SK-N-SH (cell line): ENCODE measurements around the gene OSBPL7. TPM values are rescaled to one million over a fixed set of nuclear protein-coding genes. Genes with fewer than 3 reads are reported as not detected.

Source experiments
- CTCF ChIA-PET: fragments of 300-600, 350-600 bp; formaldehyde crosslinking; extraction: SDS; loops from one replicate; lab custom pipeline; 2021; lab: Yijun Ruan, JAX
- POLR2A ChIA-PET: fragments of 350-600 bp; sonication (Branson Sonifier 250); formaldehyde crosslinking; extraction: SDS; loops from one replicate; lab custom pipeline; 2020; ENCODE audit warnings: antibody characterized with exemption, inconsistent platforms; lab: Yijun Ruan, JAX
- DNase-seq: peaks from one replicate; pipeline ENCODE4 v3.0.0; 2012
- H2AFZ ChIP-seq: fragments of 200-600 bp; sonication (generic); 2 replicates; pipeline ENCODE4 v1.8.1; 2016; ENCODE audit warnings: antibody characterized with exemption, mild to moderate bottlenecking, low read depth
- H3F3A ChIP-seq: fragments of 200-600 bp; sonication (generic); replicated peaks from 2 replicates; pipeline ENCODE3; 2016; ENCODE audit warnings: antibody characterized with exemption, mild to moderate bottlenecking; ENCODE audit not compliant: insufficient read depth
- H3K27ac ChIP-seq, 2 experiments: fragments of 200-500 bp in 1 of 2; fragments of 200-600 bp in 1 of 2; sonication (Bioruptor generic) in 1 of 2; sonication (generic), shearing (Covaris generic) in 1 of 2; 2 replicates each; pipeline versions ENCODE4 v1.5.1 to v1.6.1; 2014 to 2016; ENCODE audit warnings: low read depth in 2 of 2, inconsistent platforms in 1 of 2, low read length in 1 of 2, mild to moderate bottlenecking in 1 of 2, mixed read lengths in 1 of 2
- H3K27me3 ChIP-seq: fragments of 200-600 bp; sonication (generic), shearing (Covaris generic); 2 replicates; pipeline ENCODE4 v1.6.1; 2016; ENCODE audit warnings: mixed run types; ENCODE audit not compliant: insufficient read depth
- H3K36me3 ChIP-seq, 2 experiments: fragments of 200-500 bp in 1 of 2; fragments of 200-600 bp in 1 of 2; sonication (Bioruptor generic) in 1 of 2; sonication (generic) in 1 of 2; replicated peaks in 1 of 2; 2 replicates each; pipeline versions ENCODE3 to v1.5.1; 2014 to 2016; ENCODE audit warnings: low read length in 1 of 2, mild to moderate bottlenecking in 1 of 2; ENCODE audit not compliant: insufficient read depth in 2 of 2, control insufficient read depth in 1 of 2
- H3K4me1 ChIP-seq, 2 experiments: fragments of 200-500 bp in 1 of 2; fragments of 200-600 bp in 1 of 2; sonication (Bioruptor generic) in 1 of 2; sonication (generic), shearing (Covaris generic) in 1 of 2; 2 replicates each; pipeline versions ENCODE4 v1.5.1 to v1.6.1; 2014 to 2016; ENCODE audit warnings: low read depth in 1 of 2, low read length in 1 of 2, mixed run types in 1 of 2; ENCODE audit not compliant: insufficient read depth in 2 of 2, control insufficient read depth in 1 of 2
- H3K4me2 ChIP-seq: fragments of 200-600 bp; sonication (generic), shearing (Covaris generic); 2 replicates; pipeline ENCODE4 v1.6.1; 2017; ENCODE audit warnings: mixed run types
- H3K4me3 ChIP-seq, 2 experiments: fragments of 200-500 bp in 1 of 2; fragments of 200-600 bp in 1 of 2; sonication (Bioruptor generic) in 1 of 2; sonication (generic), shearing (Covaris generic) in 1 of 2; 2 replicates each; pipeline versions ENCODE4 v1.5.1 to v1.8.1; 2014 to 2016; ENCODE audit warnings: low read depth in 2 of 2, inconsistent platforms in 1 of 2, low read length in 1 of 2, mild to moderate bottlenecking in 1 of 2, mixed read lengths in 1 of 2, moderate library complexity in 1 of 2
- H3K79me2 ChIP-seq: fragments of 200-600 bp; sonication (generic); 2 replicates; pipeline ENCODE4 v1.8.1; 2017; ENCODE audit warnings: mild to moderate bottlenecking; ENCODE audit not compliant: insufficient read depth
- H3K9ac ChIP-seq: fragments of 200-600 bp; sonication (generic); 2 replicates; pipeline ENCODE4 v1.6.1; 2017; ENCODE audit warnings: mixed run types
- H3K9me2 ChIP-seq: fragments of 200-600 bp; sonication (generic); 2 replicates; pipeline ENCODE4 v1.6.1; 2017; ENCODE audit warnings: mixed run types
- H3K9me3 ChIP-seq: fragments of 200-600 bp; sonication (generic); 2 replicates; pipeline ENCODE4 v1.6.1; 2017; ENCODE audit warnings: mixed run types, mild to moderate bottlenecking, moderate library complexity
- H4K20me1 ChIP-seq: fragments of 200-600 bp; sonication (generic); 2 replicates; pipeline ENCODE4 v1.6.1; 2017; ENCODE audit warnings: mild to moderate bottlenecking, mixed run types; ENCODE audit not compliant: insufficient read depth
- CHD2 ChIP-seq: fragments of 150-350 bp; IDR thresholded peaks from 2 replicates; pipeline ENCODE4 v1.6.1; 2018; ENCODE audit warnings: low read length; ENCODE audit not compliant: partially characterized antibody
- FOSL2 ChIP-seq: IDR thresholded peaks from 2 replicates; pipeline ENCODE4 v1.4.0; 2012; ENCODE audit warnings: low read depth, mild to moderate bottlenecking, moderate library complexity, borderline replicate concordance
- JUND ChIP-seq: IDR thresholded peaks from 2 replicates; pipeline ENCODE4 v1.4.0; 2012
- RAD21 ChIP-seq: IDR thresholded peaks from 2 replicates; pipeline ENCODE4 v1.6.1; 2012; ENCODE audit warnings: mild to moderate bottlenecking, low read length
- REST ChIP-seq: IDR thresholded peaks from 2 replicates; pipeline ENCODE4 v1.6.1; 2012; ENCODE audit warnings: mild to moderate bottlenecking, low read depth, low read length, moderate library complexity
- SMC3 ChIP-seq: IDR thresholded peaks from 2 replicates; pipeline ENCODE4 v1.6.1; 2012; ENCODE audit warnings: low read depth, low read length, improper control_type of control experiment
- WGBS: methylation state at CpG from one replicate; pipeline ENCODE4 v1.1.6; 2017; ENCODE audit warnings: low lambda C conversion rate; 5-methylcytosine and 5-hydroxymethylcytosine counted together
- polyA plus RNA-seq, 3 experiments: library from polyadenylated mRNA; depleted of rRNA; stranded (reverse); fragments of >200 nt; gene quantifications; 2 replicates each; pipeline ENCODE4 v1.2.3, GENCODE V29; 2012
- TF ChIP-seq, protein P1 (sequence below): IDR thresholded peaks from 2 replicates; pipeline ENCODE4 v1.4.0; 2012; ENCODE audit warnings: low read depth
- TF ChIP-seq, protein P2 (sequence below): fragments of 150-350 bp; IDR thresholded peaks from 2 replicates; pipeline ENCODE4 v1.6.1; 2017; ENCODE audit warnings: antibody characterized with exemption, low read length, low read depth, borderline replicate concordance
- TF ChIP-seq, protein P3 (sequence below): fragments of 200-600 bp; sonication (generic); IDR thresholded peaks from 2 replicates; pipeline ENCODE4 v1.6.1; 2017; ENCODE audit warnings: antibody characterized with exemption, mild to moderate bottlenecking, moderate library complexity
- TF ChIP-seq, protein P4 (sequence below): IDR thresholded peaks from 2 replicates; pipeline ENCODE4 v1.4.0; 2012; ENCODE audit warnings: low read depth, borderline replicate concordance

The OSBPL7 gene
- polyA plus RNA-seq, 1 of the 3 experiments (the other 2 are of a cell fraction), result 23.7 TPM

GRCh38 chr17:47776330-47777197 is 45.0 kb downstream of the OSBPL7 start:
- TF ChIP-seq RAD21, result peak; percentile 76
- no peak for TF ChIP-seq CHD2
- TF ChIP-seq FOSL2, result no peak
- TF ChIP-seq, protein P1, sequence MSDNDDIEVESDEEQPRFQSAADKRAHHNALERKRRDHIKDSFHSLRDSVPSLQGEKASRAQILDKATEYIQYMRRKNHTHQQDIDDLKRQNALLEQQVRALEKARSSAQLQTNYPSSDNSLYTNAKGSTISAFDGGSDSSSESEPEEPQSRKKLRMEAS, result no peak
- peak; percentile 79 for TF ChIP-seq SMC3
- TF ChIP-seq, protein P2, sequence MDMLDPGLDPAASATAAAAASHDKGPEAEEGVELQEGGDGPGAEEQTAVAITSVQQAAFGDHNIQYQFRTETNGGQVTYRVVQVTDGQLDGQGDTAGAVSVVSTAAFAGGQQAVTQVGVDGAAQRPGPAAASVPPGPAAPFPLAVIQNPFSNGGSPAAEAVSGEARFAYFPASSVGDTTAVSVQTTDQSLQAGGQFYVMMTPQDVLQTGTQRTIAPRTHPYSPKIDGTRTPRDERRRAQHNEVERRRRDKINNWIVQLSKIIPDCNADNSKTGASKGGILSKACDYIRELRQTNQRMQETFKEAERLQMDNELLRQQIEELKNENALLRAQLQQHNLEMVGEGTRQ, result no peak
- TF ChIP-seq REST, result no peak
- TF ChIP-seq, protein P3, sequence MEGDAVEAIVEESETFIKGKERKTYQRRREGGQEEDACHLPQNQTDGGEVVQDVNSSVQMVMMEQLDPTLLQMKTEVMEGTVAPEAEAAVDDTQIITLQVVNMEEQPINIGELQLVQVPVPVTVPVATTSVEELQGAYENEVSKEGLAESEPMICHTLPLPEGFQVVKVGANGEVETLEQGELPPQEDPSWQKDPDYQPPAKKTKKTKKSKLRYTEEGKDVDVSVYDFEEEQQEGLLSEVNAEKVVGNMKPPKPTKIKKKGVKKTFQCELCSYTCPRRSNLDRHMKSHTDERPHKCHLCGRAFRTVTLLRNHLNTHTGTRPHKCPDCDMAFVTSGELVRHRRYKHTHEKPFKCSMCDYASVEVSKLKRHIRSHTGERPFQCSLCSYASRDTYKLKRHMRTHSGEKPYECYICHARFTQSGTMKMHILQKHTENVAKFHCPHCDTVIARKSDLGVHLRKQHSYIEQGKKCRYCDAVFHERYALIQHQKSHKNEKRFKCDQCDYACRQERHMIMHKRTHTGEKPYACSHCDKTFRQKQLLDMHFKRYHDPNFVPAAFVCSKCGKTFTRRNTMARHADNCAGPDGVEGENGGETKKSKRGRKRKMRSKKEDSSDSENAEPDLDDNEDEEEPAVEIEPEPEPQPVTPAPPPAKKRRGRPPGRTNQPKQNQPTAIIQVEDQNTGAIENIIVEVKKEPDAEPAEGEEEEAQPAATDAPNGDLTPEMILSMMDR, result peak; percentile 78
- no peak for TF ChIP-seq JUND
- TF ChIP-seq, protein P4, sequence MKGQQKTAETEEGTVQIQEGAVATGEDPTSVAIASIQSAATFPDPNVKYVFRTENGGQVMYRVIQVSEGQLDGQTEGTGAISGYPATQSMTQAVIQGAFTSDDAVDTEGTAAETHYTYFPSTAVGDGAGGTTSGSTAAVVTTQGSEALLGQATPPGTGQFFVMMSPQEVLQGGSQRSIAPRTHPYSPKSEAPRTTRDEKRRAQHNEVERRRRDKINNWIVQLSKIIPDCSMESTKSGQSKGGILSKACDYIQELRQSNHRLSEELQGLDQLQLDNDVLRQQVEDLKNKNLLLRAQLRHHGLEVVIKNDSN, result no peak
- H3K4me3 ChIP-seq, result no peak overlapping the region; a peak in 1 of 4 replicates
- H2AFZ ChIP-seq, result no peak overlapping the region
- H3K27me3 ChIP-seq, result peaks cover 73% of the 10 kb centered on the region
- H4K20me1 ChIP-seq, result no peaks in the 10 kb centered on the region
- no peak overlapping the region for H3K27ac ChIP-seq
- no peak overlapping the region for H3K9ac ChIP-seq
- no peaks in the 10 kb centered on the region for H3K36me3 ChIP-seq
- H3K9me2 ChIP-seq, result no peaks in the 10 kb centered on the region
- CTCF ChIA-PET, result interaction anchor here (0.5 to 12.0 kb wide), 23 partner anchors 9 to 161 kb away, joined by 3 to 88 read pairs (median 3); partner anchors contain the start of gene OSBPL7
- DNase-seq, result peak; percentile 81
- POLR2A ChIA-PET, result no interaction called here
- no peaks in the 10 kb centered on the region for H3K79me2 ChIP-seq
- H3K4me2 ChIP-seq, result no peak overlapping the region
- H3K9me3 ChIP-seq, result no peaks in the 10 kb centered on the region
- WGBS, result 29% methylated on average over 14 of the region's 14 CpGs
- H3F3A ChIP-seq, result no peaks in the 10 kb centered on the region
- peaks cover 0 to 4% of the 10 kb centered on the region in 2 experiments; a peak in 1 of 4 replicates for H3K4me1 ChIP-seq
